Upper lobe of left lung (tissue), 6 donors: ENCODE data around the gene FTO. TPM values are rescaled to one million over a fixed set of nuclear protein-coding genes. Genes with fewer than 3 reads are reported as not detected.

Source experiments
- ATAC-seq, 2 donors: fragments of 200-7000 bp; cut with Tn5 transposase; one replicate each; pipeline ENCODE4 v1.9.1; 2022; ENCODE audit warnings: mild to moderate bottlenecking in 2 of 2, moderate library complexity in 2 of 2; ENCODE audit not compliant: low FRiP score in 2 of 2
- DNase-seq, 2 donors: peaks; one replicate each; pipeline ENCODE4 v3.0.0-alpha.2; 2019 to 2020
- H3K27ac ChIP-seq, 4 donors: fragments of 200-600 bp; sonication (generic); one replicate each; pipeline ENCODE4 v1.5.1; 2016 to 2019
- H3K27me3 ChIP-seq, 4 donors: fragments of 200-600 bp; sonication (generic); one replicate each; pipeline ENCODE4 v1.5.1; 2017 to 2019
- H3K36me3 ChIP-seq, 4 donors: fragments of 200-600 bp; sonication (generic); one replicate each; pipeline ENCODE4 v1.5.1; 2016 to 2019
- H3K4me1 ChIP-seq, 4 donors: fragments of 200-600 bp; sonication (generic); one replicate each; pipeline ENCODE4 v1.5.1; 2018 to 2019
- H3K4me3 ChIP-seq, 4 donors: fragments of 200-600 bp; sonication (generic); one replicate each; pipeline ENCODE4 v1.5.1; 2017 to 2019; ENCODE audit warnings: mild to moderate bottlenecking in 2 of 4, moderate library complexity in 1 of 4
- H3K9me3 ChIP-seq, 4 donors: fragments of 200-600 bp; sonication (generic); one replicate each; pipeline ENCODE4 v1.5.1; 2018 to 2019
- EP300 ChIP-seq, 4 donors: sonication (generic); formaldehyde crosslinking; IDR thresholded peaks; one replicate each; pipeline ENCODE4 v1.5.1; 2017; ENCODE audit warnings: antibody characterized with exemption in 4 of 4, control low read depth in 2 of 4
- POLR2A ChIP-seq, 4 donors: fragments of 450-650 bp; IDR thresholded peaks; one replicate each; pipeline ENCODE4 v1.5.1; 2016 to 2017; ENCODE audit warnings: antibody characterized with exemption in 4 of 4, mild to moderate bottlenecking in 2 of 4
- POLR2AphosphoS5 ChIP-seq, 2 donors: sonication (generic); formaldehyde crosslinking; IDR thresholded peaks; one replicate each; pipeline ENCODE4 v1.5.1; 2017; ENCODE audit warnings: antibody characterized with exemption in 2 of 2
- WGBS, 2 donors: methylation state at CpG; one replicate each; pipeline ENCODE4 v1.1.5; 2017 to 2018; 5-methylcytosine and 5-hydroxymethylcytosine counted together
- total RNA-seq, 6 donors: library from RNA; depleted of rRNA in 4 of 6; stranded (reverse); fragments of >200 nt in 4 of 6; gene quantifications; one replicate each; pipeline versions ENCODE4 v1.1.0 to v1.2.1, GENCODE V29; 2016 to 2021
- TF ChIP-seq, protein P1 (sequence below), 6 experiments: fragments of 450-650 bp in 4 of 6; fragments of 200-600 bp in 2 of 6; sonication (generic) in 2 of 6; IDR thresholded peaks; one replicate each; pipeline ENCODE4 v1.5.1; 2016 to 2019; ENCODE audit warnings: antibody characterized with exemption in 6 of 6
- donor health status: DM: no; HTN: no; CAD: no; lungs with moderate emphysema.
- donor health status: DM: no; HTN: yes; CAD: no; lungs with severe emphysema.

Gene FTO
- total RNA-seq, 6 donors from 2014 or later: 62.9 to 114 (median 75.4) TPM

DNA sequence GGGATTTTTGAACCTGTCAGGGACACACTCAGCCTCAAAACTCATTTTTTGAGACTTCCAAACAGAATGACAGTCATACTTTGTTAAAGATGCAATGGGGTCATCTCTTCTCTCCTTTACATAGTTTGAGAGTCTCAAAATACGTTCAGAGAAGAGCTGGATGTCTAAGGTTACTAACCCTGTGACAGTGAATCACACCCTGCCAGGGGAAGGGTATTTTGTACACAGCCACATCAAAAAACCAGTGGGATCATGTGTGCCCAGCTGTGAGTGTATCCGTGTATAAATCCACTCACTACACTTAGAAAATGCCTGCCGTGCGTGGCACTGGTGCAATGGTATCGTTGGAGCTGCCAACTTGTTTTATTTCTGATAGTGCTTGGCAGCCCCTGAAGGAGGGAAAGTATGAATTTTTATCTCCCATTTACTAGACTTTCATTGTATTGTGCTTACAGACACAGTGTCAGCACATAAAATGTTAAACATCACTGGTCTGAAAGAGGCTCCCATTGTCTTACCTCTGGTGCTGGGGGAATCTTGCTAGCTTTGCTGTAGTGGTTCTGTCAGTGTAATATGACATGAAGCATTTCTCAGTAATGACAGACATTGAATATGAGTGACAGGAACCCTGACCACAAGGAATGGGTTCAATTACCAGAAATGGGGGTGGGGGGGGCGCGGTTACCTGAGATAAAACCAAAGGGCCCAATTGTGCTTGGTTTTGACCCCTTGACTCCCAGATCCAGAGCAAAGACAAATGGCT is 256.3 kb downstream of the FTO start:
- Histone ChIP-seq H3K4me3 (no peak overlapping the region), H3K4me1 (no peaks in the 10 kb centered on the region), H3K27ac (no peak overlapping the region), H3K36me3 (peaks cover 0 to 3% (median 0%) of the 10 kb centered on the region in 4 donors), H3K9me3 (no peaks in the 10 kb centered on the region), H3K27me3 (no peaks in the 10 kb centered on the region)
- no peak for TF ChIP-seq EP300 (IDR thresholded peaks at IDR 0.05)
- no peak for TF ChIP-seq POLR2AphosphoS5 (IDR thresholded peaks at IDR 0.05)
- TF ChIP-seq POLR2A (IDR thresholded peaks at IDR 0.05): no peak
- TF ChIP-seq, protein P1, sequence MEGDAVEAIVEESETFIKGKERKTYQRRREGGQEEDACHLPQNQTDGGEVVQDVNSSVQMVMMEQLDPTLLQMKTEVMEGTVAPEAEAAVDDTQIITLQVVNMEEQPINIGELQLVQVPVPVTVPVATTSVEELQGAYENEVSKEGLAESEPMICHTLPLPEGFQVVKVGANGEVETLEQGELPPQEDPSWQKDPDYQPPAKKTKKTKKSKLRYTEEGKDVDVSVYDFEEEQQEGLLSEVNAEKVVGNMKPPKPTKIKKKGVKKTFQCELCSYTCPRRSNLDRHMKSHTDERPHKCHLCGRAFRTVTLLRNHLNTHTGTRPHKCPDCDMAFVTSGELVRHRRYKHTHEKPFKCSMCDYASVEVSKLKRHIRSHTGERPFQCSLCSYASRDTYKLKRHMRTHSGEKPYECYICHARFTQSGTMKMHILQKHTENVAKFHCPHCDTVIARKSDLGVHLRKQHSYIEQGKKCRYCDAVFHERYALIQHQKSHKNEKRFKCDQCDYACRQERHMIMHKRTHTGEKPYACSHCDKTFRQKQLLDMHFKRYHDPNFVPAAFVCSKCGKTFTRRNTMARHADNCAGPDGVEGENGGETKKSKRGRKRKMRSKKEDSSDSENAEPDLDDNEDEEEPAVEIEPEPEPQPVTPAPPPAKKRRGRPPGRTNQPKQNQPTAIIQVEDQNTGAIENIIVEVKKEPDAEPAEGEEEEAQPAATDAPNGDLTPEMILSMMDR (IDR thresholded peaks at IDR 0.05): no peak
- WGBS, 2 donors: 93 to 94% methylated on average over 7 of the region's 7 CpGs
- no peak for ATAC-seq
- DNase-seq: no peak

DNA sequence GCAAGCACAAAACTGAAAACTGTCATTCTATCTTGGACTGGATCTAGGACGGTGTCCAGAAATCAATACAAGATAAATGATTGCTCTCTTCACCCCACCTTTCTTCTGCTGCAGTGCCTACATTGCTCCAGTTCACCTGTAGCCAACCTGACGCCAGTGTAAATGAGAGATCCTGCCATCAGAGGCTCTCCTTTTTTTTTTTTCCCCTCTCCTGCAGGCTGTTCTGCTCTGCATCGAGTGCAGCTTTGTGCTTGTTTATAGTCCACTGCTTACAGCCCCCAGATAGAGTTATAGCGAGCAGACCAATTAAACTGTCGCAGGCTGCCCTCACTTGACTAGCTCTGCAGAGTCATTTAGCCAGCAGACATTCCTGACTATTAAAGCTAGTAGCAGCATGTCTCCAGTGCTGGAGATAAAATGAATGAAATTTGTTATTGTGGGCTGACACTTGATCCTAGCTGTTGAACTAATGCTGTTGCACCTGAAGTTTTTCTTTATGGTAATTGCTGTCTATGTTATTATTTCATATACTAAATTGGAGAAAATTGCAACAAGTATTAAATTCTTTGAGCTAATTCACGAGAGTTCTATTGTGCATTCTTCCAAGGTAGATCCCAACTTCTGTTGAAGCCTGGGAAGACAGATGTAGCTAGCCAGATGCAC is 257.1 kb downstream of the FTO start:
- H3K27me3 ChIP-seq: no peaks in the 10 kb centered on the region
- TF ChIP-seq EP300 (IDR thresholded peaks at IDR 0.05) (no peak), POLR2AphosphoS5 (IDR thresholded peaks at IDR 0.05) (no peak), POLR2A (IDR thresholded peaks at IDR 0.05) (no peak)
- TF ChIP-seq, protein P1 (IDR thresholded peaks at IDR 0.05): no peak
- no peaks in the 10 kb centered on the region for H3K4me1 ChIP-seq
- H3K27ac ChIP-seq: no peak overlapping the region
- 85 to 89% methylated on average over 6 of the region's 6 CpGs for WGBS, 2 donors
- DNase-seq: no peak
- peaks cover 0 to 3% (median 0%) of the 10 kb centered on the region in 4 donors for H3K36me3 ChIP-seq
- H3K4me3 ChIP-seq: no peak overlapping the region
- H3K9me3 ChIP-seq: no peaks in the 10 kb centered on the region
- no peak for ATAC-seq

DNA sequence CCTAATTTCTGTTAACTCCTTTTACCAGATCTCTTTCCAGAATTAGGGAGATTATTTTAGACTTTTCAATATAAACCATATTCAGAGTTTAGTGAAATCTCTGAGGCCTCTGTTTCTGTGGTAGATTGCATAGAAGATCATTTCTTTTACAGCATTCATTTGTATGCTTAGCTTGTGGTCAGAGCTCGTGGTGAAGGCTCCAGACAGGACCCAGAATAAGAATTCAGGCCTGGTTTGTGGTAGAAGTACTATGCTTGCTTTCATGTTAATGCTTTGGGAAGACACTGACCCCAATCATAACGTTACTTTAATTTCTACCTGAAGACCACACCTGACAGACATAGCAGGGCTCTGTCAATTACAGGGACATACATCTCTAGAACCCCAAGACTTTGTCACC is 258.1 kb downstream of the FTO start:
- no peak overlapping the region for H3K4me3 ChIP-seq
- DNase-seq: no peak
- WGBS, 2 donors: 78 to 91% methylated on average over 2 of the region's 2 CpGs

DNA sequence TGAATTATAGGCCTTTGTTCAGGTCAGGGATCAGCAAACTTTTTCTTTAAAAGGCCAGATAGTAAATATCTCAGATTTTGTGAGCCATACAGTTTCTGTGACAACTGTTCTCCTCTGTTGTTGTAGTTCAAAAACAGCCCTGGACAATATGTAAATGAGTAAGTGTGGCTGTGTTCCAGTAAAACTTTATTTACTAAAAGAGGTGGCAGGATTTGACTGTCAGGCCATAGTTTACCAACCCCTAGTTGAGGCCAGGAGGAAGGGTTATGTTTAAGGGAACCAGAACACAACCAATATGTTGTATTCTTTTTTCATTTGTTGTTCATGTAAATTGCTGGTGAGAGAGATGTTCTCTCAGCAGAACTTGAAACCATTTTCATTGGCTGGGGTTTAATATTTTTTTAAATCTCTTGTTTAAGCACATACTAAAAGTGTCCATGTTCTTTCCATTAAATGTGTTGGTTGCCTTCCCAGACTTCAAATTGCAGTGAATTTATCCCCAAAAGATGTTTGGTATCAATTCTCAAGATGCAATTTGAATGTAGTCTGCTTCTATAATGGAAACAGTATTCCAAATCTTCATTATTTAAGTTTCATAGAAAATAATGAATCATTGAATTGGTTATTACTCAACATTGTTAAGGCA is 260.3 kb downstream of the FTO start:
- no peak for DNase-seq
- TF ChIP-seq EP300 (IDR thresholded peaks at IDR 0.05) (no peak), POLR2A (IDR thresholded peaks at IDR 0.05) (no peak), POLR2AphosphoS5 (IDR thresholded peaks at IDR 0.05) (no peak)
- TF ChIP-seq, protein P1 (IDR thresholded peaks at IDR 0.05): no peak

More for the DNA sequence above, 258.1 kb downstream of the FTO start:
- no peaks in the 10 kb centered on the region for H3K9me3 ChIP-seq
- no peak for ATAC-seq
- no peaks in the 10 kb centered on the region for H3K4me1 ChIP-seq
- no peaks in the 10 kb centered on the region for H3K36me3 ChIP-seq
- TF ChIP-seq POLR2AphosphoS5 (IDR thresholded peaks at IDR 0.05) (no peak), EP300 (IDR thresholded peaks at IDR 0.05) (no peak), POLR2A (IDR thresholded peaks at IDR 0.05) (no peak)
- TF ChIP-seq, protein P1 (IDR thresholded peaks at IDR 0.05): no peak
- H3K27ac ChIP-seq: no peak overlapping the region
- H3K27me3 ChIP-seq: no peaks in the 10 kb centered on the region

More for the DNA sequence above, 260.3 kb downstream of the FTO start:
- H3K4me3 ChIP-seq: no peak overlapping the region
- H3K4me1 ChIP-seq: no peaks in the 10 kb centered on the region
- H3K9me3 ChIP-seq: no peaks in the 10 kb centered on the region
- no peaks in the 10 kb centered on the region for H3K36me3 ChIP-seq
- no peaks in the 10 kb centered on the region for H3K27me3 ChIP-seq
- H3K27ac ChIP-seq: no peak overlapping the region
- no peak for ATAC-seq
